Nephron progenitor cell (in vitro differentiated cells): ENCODE data around the gene CCDC187.

ENCODE experiments used
- DNase-seq: peaks from one replicate; pipeline ENCODE4 v3.0.0; 2021
- H3K27ac Mint-ChIP-seq: 2 replicates; pipeline ENCODE4 v1.8.0; 2021; ENCODE audit warnings: mild to moderate bottlenecking, moderate library complexity, mixed read lengths
- H3K27me3 Mint-ChIP-seq: 2 replicates; pipeline ENCODE4 v1.8.0; 2021; ENCODE audit warnings: mild to moderate bottlenecking, low read depth, mixed read lengths; ENCODE audit not compliant: poor library complexity
- H3K36me3 Mint-ChIP-seq: 2 replicates; pipeline ENCODE4 v1.8.0; 2021; ENCODE audit warnings: low read depth, mixed read lengths
- H3K4me1 Mint-ChIP-seq: 2 replicates; pipeline ENCODE4 v1.8.0; 2021; ENCODE audit warnings: mixed read lengths
- H3K4me3 Mint-ChIP-seq: 2 replicates; pipeline ENCODE4 v1.8.0; 2021; ENCODE audit warnings: mild to moderate bottlenecking, moderate library complexity, mixed read lengths
- H3K9me3 Mint-ChIP-seq: 2 replicates; pipeline ENCODE4 v1.8.0; 2021; ENCODE audit warnings: mild to moderate bottlenecking, moderate library complexity, mixed read lengths
- TF ChIP-seq, protein P1 (sequence below): fragments of 200-600 bp; sonication (generic); IDR thresholded peaks from 2 replicates; pipeline ENCODE4 v1.5.0; 2021; ENCODE audit warnings: antibody characterized with exemption

The CCDC187 gene

DNA sequence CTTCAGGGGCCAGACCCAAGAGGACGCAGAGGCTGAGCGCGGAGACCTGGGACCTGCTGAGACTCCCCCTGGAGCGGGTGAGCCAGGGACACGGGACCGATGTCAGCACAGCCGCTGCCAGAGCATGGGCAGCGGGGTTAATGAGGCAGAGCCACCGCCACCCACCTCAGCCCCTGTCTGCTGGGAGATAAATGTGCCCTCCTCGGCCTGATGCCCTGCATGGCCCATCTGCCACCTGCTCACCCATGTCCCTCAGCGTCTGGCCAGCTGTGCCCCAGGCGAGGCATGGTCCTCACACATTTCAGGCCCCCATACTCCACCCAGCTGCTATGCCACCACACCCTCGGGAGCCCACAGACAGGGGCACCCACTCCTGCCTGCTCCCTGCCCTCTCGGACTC, 44.8 kb upstream of the CCDC187 start:
- Mint-ChIP-seq H3K27ac (no peak overlapping the region), H3K4me1 (peaks cover 21% of the 10 kb centered on the region), H3K27me3 (no peaks in the 10 kb centered on the region), H3K4me3 (no peak overlapping the region), H3K36me3 (no peaks in the 10 kb centered on the region), H3K9me3 (no peaks in the 10 kb centered on the region)
- TF ChIP-seq, protein P1, sequence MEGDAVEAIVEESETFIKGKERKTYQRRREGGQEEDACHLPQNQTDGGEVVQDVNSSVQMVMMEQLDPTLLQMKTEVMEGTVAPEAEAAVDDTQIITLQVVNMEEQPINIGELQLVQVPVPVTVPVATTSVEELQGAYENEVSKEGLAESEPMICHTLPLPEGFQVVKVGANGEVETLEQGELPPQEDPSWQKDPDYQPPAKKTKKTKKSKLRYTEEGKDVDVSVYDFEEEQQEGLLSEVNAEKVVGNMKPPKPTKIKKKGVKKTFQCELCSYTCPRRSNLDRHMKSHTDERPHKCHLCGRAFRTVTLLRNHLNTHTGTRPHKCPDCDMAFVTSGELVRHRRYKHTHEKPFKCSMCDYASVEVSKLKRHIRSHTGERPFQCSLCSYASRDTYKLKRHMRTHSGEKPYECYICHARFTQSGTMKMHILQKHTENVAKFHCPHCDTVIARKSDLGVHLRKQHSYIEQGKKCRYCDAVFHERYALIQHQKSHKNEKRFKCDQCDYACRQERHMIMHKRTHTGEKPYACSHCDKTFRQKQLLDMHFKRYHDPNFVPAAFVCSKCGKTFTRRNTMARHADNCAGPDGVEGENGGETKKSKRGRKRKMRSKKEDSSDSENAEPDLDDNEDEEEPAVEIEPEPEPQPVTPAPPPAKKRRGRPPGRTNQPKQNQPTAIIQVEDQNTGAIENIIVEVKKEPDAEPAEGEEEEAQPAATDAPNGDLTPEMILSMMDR: no peak
- DNase-seq: no peak

DNA sequence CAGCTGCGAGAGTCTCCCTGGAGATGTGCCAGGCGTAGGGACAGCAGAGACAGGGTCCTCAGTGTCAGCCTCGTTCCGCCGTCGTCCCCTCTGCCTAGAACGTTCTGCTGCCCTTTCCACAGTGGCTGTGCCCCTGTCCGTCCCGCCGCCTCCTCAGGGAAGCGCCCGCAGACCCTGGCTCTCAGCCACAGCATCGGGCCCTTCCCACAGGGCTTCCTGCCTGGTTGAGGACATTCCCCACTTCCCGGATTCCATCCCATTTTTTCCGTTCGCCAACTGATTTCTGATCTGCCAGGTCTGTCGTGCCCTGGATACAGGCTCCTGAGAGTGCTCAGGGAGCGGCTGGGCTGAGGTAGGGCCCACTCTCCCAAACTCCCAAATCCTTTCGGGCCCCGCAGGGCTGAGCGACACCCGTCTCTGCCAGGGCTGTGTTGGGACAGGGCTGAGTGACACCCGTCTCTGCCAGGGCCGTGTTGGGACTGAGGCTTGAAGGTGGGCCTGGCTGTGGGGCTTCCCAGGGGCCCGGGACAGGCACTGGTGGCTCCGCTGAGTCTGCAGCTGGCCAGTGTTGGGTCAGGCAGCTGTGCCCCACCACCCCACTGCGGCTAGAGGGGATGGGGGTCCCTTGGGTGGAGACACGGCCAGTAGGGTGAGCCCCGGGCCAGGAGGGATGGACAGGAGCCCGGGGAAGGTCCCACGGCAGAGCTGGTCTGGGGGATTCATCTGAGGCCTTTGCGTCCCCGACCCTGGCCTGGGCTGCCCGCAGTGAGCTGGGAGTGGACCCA, 43.8 kb upstream of the CCDC187 start:
- Mint-ChIP-seq H3K4me3 (no peak overlapping the region), H3K27ac (no peak overlapping the region), H3K4me1 (peaks cover 26% of the 10 kb centered on the region), H3K36me3 (no peaks in the 10 kb centered on the region), H3K27me3 (no peaks in the 10 kb centered on the region), H3K9me3 (no peaks in the 10 kb centered on the region)
- TF ChIP-seq, protein P1: no peak
- no peak for DNase-seq

DNA sequence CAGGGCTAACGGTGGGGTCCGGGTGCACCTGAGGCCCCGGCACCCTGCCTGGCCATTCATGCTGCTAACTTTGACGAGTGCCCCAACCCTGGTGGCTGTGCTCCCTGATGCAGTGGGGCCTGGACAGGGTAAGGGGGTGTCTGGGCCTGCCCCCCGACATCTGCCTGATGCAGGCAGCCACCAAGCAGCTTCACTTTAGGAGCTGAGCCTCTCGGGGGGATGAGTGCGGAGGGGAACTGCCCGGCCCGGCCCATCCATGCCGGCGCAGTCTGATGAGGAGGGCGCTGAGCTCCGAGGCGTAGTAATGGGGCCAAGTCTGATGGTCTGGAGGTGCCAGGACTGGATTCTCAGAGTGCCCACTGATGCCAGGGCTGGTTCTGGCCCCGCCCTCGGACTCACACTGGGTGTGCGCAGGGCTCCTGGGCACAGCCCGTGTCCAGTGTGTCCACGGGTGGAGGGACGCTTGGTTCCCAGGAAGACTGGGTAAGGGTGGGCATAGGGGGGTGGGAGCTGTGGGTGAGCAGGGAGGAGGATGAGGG, 43.1 kb upstream of the CCDC187 start:
- no peak overlapping the region for H3K4me3 Mint-ChIP-seq
- DNase-seq: no peak
- no peak overlapping the region for H3K27ac Mint-ChIP-seq
- H3K9me3 Mint-ChIP-seq: no peaks in the 10 kb centered on the region
- TF ChIP-seq, protein P1: no peak
- H3K4me1 Mint-ChIP-seq: peaks cover 28% of the 10 kb centered on the region
- H3K27me3 Mint-ChIP-seq: no peaks in the 10 kb centered on the region
- no peaks in the 10 kb centered on the region for H3K36me3 Mint-ChIP-seq

DNA sequence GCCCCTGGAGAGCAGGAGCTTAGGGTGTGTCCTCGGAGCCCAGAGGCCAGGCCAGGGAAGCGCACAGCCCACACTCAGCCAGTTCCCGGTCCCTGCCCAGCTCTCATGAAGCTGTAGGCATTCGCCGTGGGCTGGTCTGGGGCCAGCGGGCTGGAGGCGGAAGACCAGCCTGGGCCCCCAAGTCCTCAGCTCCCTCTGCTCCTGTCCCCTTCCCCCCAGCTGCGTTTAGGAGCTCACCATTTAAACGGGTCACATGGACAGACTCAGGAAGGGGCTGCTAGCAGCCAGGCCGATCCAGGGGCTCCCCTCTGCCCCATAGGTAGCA, 42.2 kb upstream of the CCDC187 start:
- Mint-ChIP-seq H3K4me3 (no peak overlapping the region), H3K36me3 (no peaks in the 10 kb centered on the region), H3K27ac (no peak overlapping the region), H3K9me3 (no peaks in the 10 kb centered on the region), H3K27me3 (no peaks in the 10 kb centered on the region), H3K4me1 (peaks cover 32% of the 10 kb centered on the region)
- no peak for DNase-seq
- TF ChIP-seq, protein P1: no peak

DNA sequence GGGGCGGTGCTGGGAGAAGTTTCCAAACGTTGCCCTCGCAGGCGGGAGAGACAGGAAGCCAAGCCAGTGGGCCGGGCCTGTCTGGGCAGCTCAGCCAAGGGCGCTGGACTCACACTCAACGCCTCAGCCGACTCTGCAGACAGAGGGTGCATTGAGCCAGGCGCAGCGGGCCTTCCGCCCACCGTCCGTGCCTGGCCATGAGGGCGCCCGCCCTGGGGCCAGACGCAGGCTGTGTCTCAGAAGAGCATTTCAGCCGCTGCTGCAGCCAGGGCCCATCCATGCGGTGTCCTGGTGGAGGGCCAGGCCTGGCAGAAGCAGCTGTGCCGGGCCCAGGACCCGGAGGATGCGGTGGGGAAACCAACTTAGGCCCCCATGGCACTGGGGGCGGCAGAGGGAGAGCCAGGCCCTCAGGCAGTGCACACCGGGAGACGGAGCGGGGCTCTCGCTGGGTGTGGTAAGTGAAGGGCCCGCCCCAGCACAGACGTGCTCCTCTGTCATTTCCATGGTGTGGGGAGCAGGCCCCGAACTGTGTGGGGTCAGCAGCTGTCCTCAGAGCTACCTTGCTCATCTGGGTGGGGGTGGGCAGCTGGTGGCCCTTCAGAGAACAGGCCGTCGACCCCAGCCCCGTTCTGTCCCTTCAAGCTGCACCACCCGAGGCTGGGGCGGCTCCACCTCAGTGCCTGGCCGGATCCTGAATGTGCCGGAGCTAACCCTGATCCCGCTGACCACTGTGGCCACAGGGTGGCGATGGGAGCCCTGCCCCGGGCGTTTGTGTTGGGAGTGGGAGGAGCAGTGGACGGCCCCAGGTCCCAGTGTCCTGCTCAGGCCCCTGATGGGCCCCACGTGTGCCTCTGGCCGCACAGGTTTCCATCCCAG, 41.6 kb upstream of the CCDC187 start:
- no peaks in the 10 kb centered on the region for H3K27me3 Mint-ChIP-seq
- TF ChIP-seq, protein P1: peak; percentile 40
- no peak overlapping the region for H3K27ac Mint-ChIP-seq
- H3K9me3 Mint-ChIP-seq: no peaks in the 10 kb centered on the region
- no peak overlapping the region for H3K4me3 Mint-ChIP-seq
- H3K4me1 Mint-ChIP-seq: peaks cover 32% of the 10 kb centered on the region
- no peaks in the 10 kb centered on the region for H3K36me3 Mint-ChIP-seq
- DNase-seq: peak; percentile 74
